Astrocyte of the cerebellum (primary cell): ENCODE results near the gene C18orf32.

ENCODE experiments used
- DNase-seq: peaks from one replicate; pipeline ENCODE4 v3.0.0-alpha.2; 2011; ENCODE audit warnings: low read depth
- H3K4me3 ChIP-seq: 2 replicates; pipeline ENCODE4 v1.5.1; 2011; ENCODE audit warnings: mild to moderate bottlenecking, low read depth, low read length, moderate library complexity
- in situ Hi-C: cut with HindIII; loops from 2 replicates; pipeline ENCODE4 v1.10.0; 2017; ENCODE audit warnings: low sequenced_read_pairs
- TF ChIP-seq, protein P1 (sequence below): IDR thresholded peaks from 2 replicates; pipeline ENCODE4 v1.5.1; 2012; ENCODE audit warnings: low read length, low read depth, moderate library complexity, mild to moderate bottlenecking; ENCODE audit errors: missing control alignments

Gene C18orf32

DNA sequence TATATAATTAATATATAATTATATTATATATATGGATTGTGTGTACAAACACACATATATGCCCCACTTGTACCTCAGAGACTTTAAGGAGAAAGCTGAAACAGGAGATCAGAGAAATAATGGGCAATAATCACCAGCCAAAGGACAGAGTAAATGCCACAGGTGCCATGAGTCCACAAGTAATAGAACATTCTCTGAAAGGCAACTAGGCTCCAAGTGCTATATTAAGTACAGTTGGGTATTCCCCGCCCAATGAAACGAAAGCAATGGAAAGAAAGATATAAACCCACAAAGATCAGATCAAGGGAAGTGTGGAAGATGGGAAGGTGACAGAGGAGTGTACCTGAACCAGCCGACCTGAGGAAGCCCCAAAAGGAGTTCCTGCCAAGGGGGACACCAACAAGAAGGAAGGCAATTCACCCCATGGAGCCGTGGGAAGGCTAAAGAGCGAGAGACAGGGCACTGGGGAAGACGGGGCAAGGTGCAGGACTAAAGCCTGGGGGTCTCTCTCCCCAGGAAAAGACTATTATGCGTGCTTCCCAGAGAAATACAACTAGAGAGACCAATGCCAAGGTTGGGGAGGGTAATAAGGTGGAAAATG is 45.6 kb downstream of the C18orf32 start:
- in situ Hi-C loops = no loop called here
- TF ChIP-seq, protein P1, sequence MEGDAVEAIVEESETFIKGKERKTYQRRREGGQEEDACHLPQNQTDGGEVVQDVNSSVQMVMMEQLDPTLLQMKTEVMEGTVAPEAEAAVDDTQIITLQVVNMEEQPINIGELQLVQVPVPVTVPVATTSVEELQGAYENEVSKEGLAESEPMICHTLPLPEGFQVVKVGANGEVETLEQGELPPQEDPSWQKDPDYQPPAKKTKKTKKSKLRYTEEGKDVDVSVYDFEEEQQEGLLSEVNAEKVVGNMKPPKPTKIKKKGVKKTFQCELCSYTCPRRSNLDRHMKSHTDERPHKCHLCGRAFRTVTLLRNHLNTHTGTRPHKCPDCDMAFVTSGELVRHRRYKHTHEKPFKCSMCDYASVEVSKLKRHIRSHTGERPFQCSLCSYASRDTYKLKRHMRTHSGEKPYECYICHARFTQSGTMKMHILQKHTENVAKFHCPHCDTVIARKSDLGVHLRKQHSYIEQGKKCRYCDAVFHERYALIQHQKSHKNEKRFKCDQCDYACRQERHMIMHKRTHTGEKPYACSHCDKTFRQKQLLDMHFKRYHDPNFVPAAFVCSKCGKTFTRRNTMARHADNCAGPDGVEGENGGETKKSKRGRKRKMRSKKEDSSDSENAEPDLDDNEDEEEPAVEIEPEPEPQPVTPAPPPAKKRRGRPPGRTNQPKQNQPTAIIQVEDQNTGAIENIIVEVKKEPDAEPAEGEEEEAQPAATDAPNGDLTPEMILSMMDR = no peak

DNA sequence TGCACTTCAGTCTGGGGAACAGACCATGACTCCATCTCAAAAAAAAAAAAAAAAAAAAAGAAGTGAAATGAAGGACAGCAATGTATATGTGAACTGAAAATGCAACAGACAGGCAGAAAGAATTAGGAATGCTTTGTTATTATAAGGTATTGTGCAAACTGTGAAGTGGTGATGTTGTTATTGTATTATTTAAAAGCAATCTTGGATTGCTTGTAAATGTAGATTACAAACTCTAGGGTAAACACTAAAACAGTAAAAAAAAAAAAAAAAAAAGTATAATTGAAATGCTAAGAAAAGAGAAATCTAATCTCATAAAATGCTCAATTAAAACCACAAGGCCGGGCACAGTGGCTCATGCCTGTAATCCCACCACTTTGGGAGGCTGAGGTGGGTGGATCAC is 51.9 kb downstream of the C18orf32 start:
- in situ Hi-C loops = no loop called here
- H3K4me3 ChIP-seq = no peak overlapping the region
- no peak for DNase-seq
- TF ChIP-seq, protein P1 = no peak

More for the DNA sequence above, 45.6 kb downstream of the C18orf32 start:
- DNase-seq = no peak
- no peak overlapping the region for H3K4me3 ChIP-seq

DNA sequence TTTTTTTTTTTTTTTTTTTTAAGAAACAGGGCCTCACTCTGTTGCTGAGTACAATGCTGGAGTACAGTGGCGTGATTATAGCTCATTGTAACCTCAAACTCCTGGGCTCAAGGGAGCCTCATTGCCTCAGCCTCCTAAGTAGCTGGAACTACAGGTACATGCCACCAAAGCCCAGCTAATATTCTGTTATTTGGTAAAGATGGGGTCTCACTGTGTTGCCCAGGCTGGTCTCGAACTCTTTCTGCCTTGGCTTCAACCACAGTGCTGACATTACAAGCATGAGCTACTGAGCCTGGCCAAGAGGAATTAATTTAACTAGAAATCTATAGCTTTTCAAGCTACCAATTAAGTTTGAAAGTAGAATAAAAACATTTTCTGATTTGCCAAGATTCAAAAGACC is 54.4 kb downstream of the C18orf32 start:
- H3K4me3 ChIP-seq = no peak overlapping the region
- TF ChIP-seq, protein P1 = no peak
- in situ Hi-C loops = no loop called here
- DNase-seq = no peak

DNA sequence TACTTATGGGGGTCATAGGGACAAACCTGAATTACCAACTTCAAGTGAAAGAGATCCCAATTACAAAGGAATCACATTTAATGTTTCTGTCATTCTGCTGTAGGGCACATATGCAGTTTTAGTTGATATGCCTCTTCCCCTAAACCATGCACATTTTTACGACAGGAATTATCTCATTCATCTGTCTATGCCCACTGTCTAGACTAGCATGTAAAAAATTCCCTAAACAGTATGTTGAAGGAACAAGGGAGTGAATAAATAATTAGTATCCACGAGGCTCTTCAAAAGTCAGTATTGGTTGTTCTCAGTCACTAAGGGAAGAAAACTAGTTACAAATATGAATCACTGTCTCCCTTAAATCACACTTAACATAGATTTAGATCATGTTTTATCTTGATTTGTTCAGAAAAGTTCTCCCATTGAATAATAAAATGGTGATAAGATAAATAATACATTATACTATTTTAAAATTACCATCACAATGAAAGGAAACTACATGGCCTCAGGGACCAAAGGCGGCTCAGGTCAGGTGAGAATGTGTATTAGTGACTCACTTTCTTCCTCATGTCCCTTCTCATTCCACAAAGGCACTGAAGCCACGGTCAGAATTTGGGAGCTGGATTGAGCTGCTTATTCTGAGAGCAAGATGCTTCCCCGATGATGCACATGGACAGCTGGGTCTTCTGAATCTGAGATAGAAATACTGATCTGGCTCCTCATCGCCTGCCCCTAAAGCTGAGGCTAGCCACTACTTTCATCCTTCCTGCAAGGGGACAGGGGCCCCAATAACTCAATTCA is 55.7 kb downstream of the C18orf32 start:
- TF ChIP-seq, protein P1 = no peak
- no peak for DNase-seq
- in situ Hi-C loops = no loop called here
- H3K4me3 ChIP-seq = no peak overlapping the region
